PC-9 (cell line): Measurements from ENCODE around the gene HHAT. TPM values are rescaled to one million over a fixed set of nuclear protein-coding genes. Genes with fewer than 3 reads are reported as not detected.

Experiments used
- BruUV-seq: library from RNA; stranded (reverse); fragments of 400-500 nt; replicated peaks from 2 replicates; lab custom pipeline; 2021; lab: Mats Ljungman, UMichigan
- CTCF ChIA-PET: fragments of 300-600 bp; sonication (Branson Sonifier 250); formaldehyde crosslinking; loops from one replicate; lab custom pipeline; 2022; ENCODE audit warnings: antibody characterized with exemption; lab: Charles Lee
- POLR2A ChIA-PET: fragments of 300-600 bp; sonication (Branson Sonifier 250); formaldehyde crosslinking; loops from one replicate; lab custom pipeline; 2022; ENCODE audit warnings: antibody characterized with exemption; ENCODE audit not compliant: unreplicated experiment; lab: Charles Lee
- DNase-seq, 2 experiments: peaks; one replicate each; pipeline versions ENCODE4 v3.0.0 to v3.0.0-alpha.2; 2015 to 2022; ENCODE audit warnings: mixed read lengths in 1 of 2
- H2AFZ ChIP-seq: fragments of 200-600 bp; sonication (generic); 2 replicates; pipeline ENCODE4 v1.8.1; 2017; ENCODE audit warnings: antibody characterized with exemption
- H3F3A ChIP-seq: fragments of 200-600 bp; sonication (generic); 2 replicates; pipeline ENCODE4 v1.8.1; 2017; ENCODE audit warnings: antibody characterized with exemption, mild to moderate bottlenecking, low read depth; ENCODE audit not compliant: insufficient read depth
- H3K27ac ChIP-seq: fragments of 200-600 bp; sonication (generic); 2 replicates; pipeline ENCODE4 v1.6.1; 2016; ENCODE audit warnings: mixed run types
- H3K27me3 ChIP-seq: fragments of 200-600 bp; sonication (generic); 2 replicates; pipeline ENCODE4 v1.6.1; 2016; ENCODE audit warnings: low read depth, mixed run types; ENCODE audit not compliant: insufficient read depth
- H3K36me3 ChIP-seq: fragments of 200-600 bp; sonication (generic); 2 replicates; pipeline ENCODE4 v1.6.1; 2016; ENCODE audit warnings: low read depth, mixed run types
- H3K4me1 ChIP-seq: fragments of 200-600 bp; sonication (generic); replicated peaks from 2 replicates; pipeline ENCODE4 v1.6.1; 2016; ENCODE audit warnings: mixed run types; ENCODE audit not compliant: insufficient read depth
- H3K4me2 ChIP-seq: fragments of 200-600 bp; sonication (generic); 2 replicates; pipeline ENCODE4 v1.6.1; 2017; ENCODE audit warnings: mixed run types
- H3K4me3 ChIP-seq: fragments of 200-600 bp; sonication (generic); 2 replicates; pipeline ENCODE4 v1.6.1; 2016; ENCODE audit warnings: mixed run types
- H3K79me2 ChIP-seq: fragments of 200-600 bp; sonication (generic); 2 replicates; pipeline ENCODE4 v1.6.1; 2017; ENCODE audit warnings: low read depth, mixed run types
- H3K9me2 ChIP-seq: fragments of 200-600 bp; sonication (generic); 2 replicates; pipeline ENCODE4 v1.8.1; 2017; ENCODE audit warnings: mild to moderate bottlenecking; ENCODE audit not compliant: insufficient read depth
- H3K9me3 ChIP-seq: fragments of 200-600 bp; sonication (generic); 2 replicates; pipeline ENCODE4 v1.8.1; 2016; ENCODE audit warnings: low read depth; ENCODE audit not compliant: insufficient read depth
- H4K20me1 ChIP-seq: fragments of 200-600 bp; sonication (generic); 2 replicates; pipeline ENCODE4 v1.8.1; 2017; ENCODE audit not compliant: insufficient read depth
- EZH2 ChIP-seq: fragments of 200-600 bp; sonication (generic); IDR thresholded peaks from 2 replicates; pipeline ENCODE4 v1.8.0; 2017; ENCODE audit warnings: antibody characterized with exemption, low read depth
- intact Hi-C: fragments of 100-400 bp; cut with micrococcal nuclease; formaldehyde crosslinking; loops from one replicate; pipeline ENCODE4 v1.10.0; 2022; ENCODE audit not compliant: unreplicated experiment
- total RNA-seq: library from RNA; stranded (reverse); gene quantifications from 2 replicates; pipeline ENCODE4 v1.2.3, GENCODE V29; 2021
- TF ChIP-seq, protein P1 (sequence below): fragments of 200-600 bp; sonication (generic); conservative IDR thresholded peaks from 2 replicates; pipeline ENCODE4 v1.6.1; 2017; ENCODE audit warnings: mixed run types, antibody characterized with exemption, mild to moderate bottlenecking, moderate library complexity

HHAT gene
- total RNA-seq, 1 experiment from 2014 or later, result 5.3 TPM

DNA sequence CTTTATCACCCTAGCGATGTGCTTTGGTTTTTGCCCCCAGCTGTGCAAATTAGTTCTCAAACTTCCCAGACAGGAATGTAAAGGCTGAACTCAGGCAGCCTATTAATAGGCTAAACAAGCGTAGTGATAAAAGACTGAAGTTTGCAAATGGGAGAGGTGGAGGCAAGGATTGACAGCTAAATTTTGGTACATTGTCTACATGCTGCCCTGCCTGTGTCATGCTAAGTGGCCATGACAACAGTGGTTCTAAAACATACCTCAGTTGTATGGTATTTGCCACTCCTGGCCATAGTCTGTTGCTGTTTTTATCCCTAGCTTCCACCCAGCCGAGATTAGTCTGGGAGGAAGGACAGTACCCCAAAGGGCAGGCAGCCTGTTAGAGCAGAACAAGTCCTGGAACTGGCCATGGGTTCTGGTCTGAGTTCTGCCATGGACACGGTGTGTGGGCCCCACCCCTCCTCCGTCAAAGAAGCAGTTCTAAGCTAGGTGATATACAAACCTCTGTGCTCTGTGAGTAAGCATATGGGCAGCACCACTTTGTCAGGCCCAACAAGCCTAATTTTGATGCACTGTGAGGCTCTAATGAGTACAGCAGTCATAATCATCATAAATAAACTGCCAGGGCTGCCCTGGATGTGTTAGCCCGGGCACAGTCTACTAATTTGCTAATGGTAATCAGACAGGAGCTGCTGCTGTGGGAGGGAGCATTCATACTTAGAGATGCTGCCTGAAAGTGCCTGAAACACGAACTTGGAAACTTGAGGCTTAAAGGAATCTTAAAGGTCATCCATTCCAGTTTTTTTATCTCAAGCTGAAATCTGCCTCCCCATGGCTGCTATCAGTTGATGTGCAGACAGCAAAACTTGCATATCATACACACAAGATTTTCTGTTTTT lies 177.1 kb downstream of the HHAT start:
- no peak overlapping the region for H3K4me3 ChIP-seq
- H3K27ac ChIP-seq, result no peak overlapping the region
- H3F3A ChIP-seq, result no peaks in the 10 kb centered on the region
- no peak for TF ChIP-seq EZH2
- TF ChIP-seq, protein P1, sequence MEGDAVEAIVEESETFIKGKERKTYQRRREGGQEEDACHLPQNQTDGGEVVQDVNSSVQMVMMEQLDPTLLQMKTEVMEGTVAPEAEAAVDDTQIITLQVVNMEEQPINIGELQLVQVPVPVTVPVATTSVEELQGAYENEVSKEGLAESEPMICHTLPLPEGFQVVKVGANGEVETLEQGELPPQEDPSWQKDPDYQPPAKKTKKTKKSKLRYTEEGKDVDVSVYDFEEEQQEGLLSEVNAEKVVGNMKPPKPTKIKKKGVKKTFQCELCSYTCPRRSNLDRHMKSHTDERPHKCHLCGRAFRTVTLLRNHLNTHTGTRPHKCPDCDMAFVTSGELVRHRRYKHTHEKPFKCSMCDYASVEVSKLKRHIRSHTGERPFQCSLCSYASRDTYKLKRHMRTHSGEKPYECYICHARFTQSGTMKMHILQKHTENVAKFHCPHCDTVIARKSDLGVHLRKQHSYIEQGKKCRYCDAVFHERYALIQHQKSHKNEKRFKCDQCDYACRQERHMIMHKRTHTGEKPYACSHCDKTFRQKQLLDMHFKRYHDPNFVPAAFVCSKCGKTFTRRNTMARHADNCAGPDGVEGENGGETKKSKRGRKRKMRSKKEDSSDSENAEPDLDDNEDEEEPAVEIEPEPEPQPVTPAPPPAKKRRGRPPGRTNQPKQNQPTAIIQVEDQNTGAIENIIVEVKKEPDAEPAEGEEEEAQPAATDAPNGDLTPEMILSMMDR, result no peak
- CTCF ChIA-PET, result no interaction called here
- no peaks in the 10 kb centered on the region for H3K27me3 ChIP-seq
- BruUV-seq, result no TSS peak
- no peaks in the 10 kb centered on the region for H3K36me3 ChIP-seq
- intact Hi-C loops, result no loop called here
- no peak for DNase-seq
- no peaks in the 10 kb centered on the region for H3K79me2 ChIP-seq
- no peak overlapping the region for H3K4me2 ChIP-seq
- H2AFZ ChIP-seq, result no peak overlapping the region
- no peaks in the 10 kb centered on the region for H3K9me2 ChIP-seq
- no peaks in the 10 kb centered on the region for H3K4me1 ChIP-seq
- no peaks in the 10 kb centered on the region for H3K9me3 ChIP-seq
- peaks cover 4% of the 10 kb centered on the region; the same call in 1 of the 2 replicates for H4K20me1 ChIP-seq
- POLR2A ChIA-PET, result no interaction called here

- TF ChIP-seq, protein P1, result no peak
- Histone ChIP-seq H3K27ac (no peak overlapping the region), H3K4me3 (no peak overlapping the region), H3K4me1 (no peaks in the 10 kb centered on the region), H2AFZ (no peak overlapping the region), H3K9me2 (no peaks in the 10 kb centered on the region), H4K20me1 (peaks cover 4% of the 10 kb centered on the region; the same call in 1 of the 2 replicates), H3K27me3 (peaks cover 3% of the 10 kb centered on the region; the same call in 1 of the 2 replicates), H3K4me2 (no peak overlapping the region), H3K79me2 (no peaks in the 10 kb centered on the region), H3F3A (no peaks in the 10 kb centered on the region), H3K9me3 (no peaks in the 10 kb centered on the region), H3K36me3 (no peaks in the 10 kb centered on the region)
- POLR2A ChIA-PET, result no interaction called here
- intact Hi-C loops, result no loop called here
- CTCF ChIA-PET, result no interaction called here
- DNase-seq, result no peak
- BruUV-seq, result no TSS peak
These were observed 178.0 kb downstream of the HHAT start for GRCh38 chr1:210506689-210507088.

- Histone ChIP-seq H3K4me3 (no peak overlapping the region), H3K9me3 (no peaks in the 10 kb centered on the region), H3K27ac (no peak overlapping the region), H3K4me2 (no peak overlapping the region), H3F3A (no peaks in the 10 kb centered on the region), H2AFZ (no peak overlapping the region), H3K4me1 (no peaks in the 10 kb centered on the region), H3K36me3 (no peaks in the 10 kb centered on the region), H4K20me1 (no peaks in the 10 kb centered on the region), H3K79me2 (no peaks in the 10 kb centered on the region), H3K9me2 (no peaks in the 10 kb centered on the region), H3K27me3 (peaks cover 2% of the 10 kb centered on the region; the same call in 1 of the 2 replicates)
- TF ChIP-seq EZH2, result no peak
- TF ChIP-seq, protein P1, result no peak
- DNase-seq, result no peak
- POLR2A ChIA-PET, result interaction anchor here (0.7 kb wide), 1 partner anchor 149 kb away, joined by 5 read pairs; no protein-coding TSS in a partner anchor
- CTCF ChIA-PET, result no interaction called here
- intact Hi-C loops, result no loop called here
- no TSS peak for BruUV-seq
These were observed 187.5 kb downstream of the HHAT start for GRCh38 chr1:210516092-210516656.
